Keratinocyte (primary cell): ENCODE data around the gene DMRTB1.

Experiments used
- CTCF ChIP-seq, 3 experiments: IDR thresholded peaks in 1 of 3; conservative IDR thresholded peaks in 1 of 3; optimal IDR thresholded peaks in 1 of 3; 2 replicates in 2 of 3; 3 replicates in 1 of 3; pipeline versions ENCODE3 to v1.5.1; 2011; ENCODE audit warnings: low read length in 3 of 3, mild to moderate bottlenecking in 3 of 3, moderate library complexity in 2 of 3, control low read depth in 1 of 3, inconsistent platforms in 1 of 3; ENCODE audit not compliant: insufficient read depth in 2 of 3; ENCODE audit errors: extremely low read depth in 1 of 3
- EZH2 ChIP-seq: IDR thresholded peaks from one replicate; pipeline ENCODE4 v1.6.1; 2012; ENCODE audit warnings: inconsistent platforms, mild to moderate bottlenecking, low read length, moderate library complexity

GRCh38 chr1:53430261-53430660 is 28.9 kb upstream of the DMRTB1 start:
- TF ChIP-seq CTCF (optimal IDR thresholded peaks at IDR 0.05 in 1 of 3, IDR thresholded peaks at IDR 0.05 in 1 of 3, conservative IDR thresholded peaks at IDR 0.05 in 1 of 3; ENCODE audit: extremely low read depth in 1 of 3, insufficient read depth in 2 of 3, low read length in 3 of 3) (no peak), EZH2 (no peak)
